NCI-H2227 (cell line): ENCODE measurements around the gene ZNF385A.
"Not testable (repeated sequence)": the region's sequence is repeated elsewhere in the genome, so short reads cannot be mapped to it uniquely, and the experiment has no call there.

Experiments
- DNase-seq: peaks from one replicate; lab custom pipeline; 2025; ENCODE audit not compliant: unreplicated experiment; lab: John Stamatoyannopoulos, UW

Gene ZNF385A

GRCh38 chr12:54357506-54358190 lies 26.9 kb downstream of the ZNF385A start:
- no peak for DNase-seq

GRCh38 chr12:54356951-54357356 lies 27.6 kb downstream of the ZNF385A start:
- peak; percentile 58 for DNase-seq

GRCh38 chr12:54356228-54356627 lies 28.3 kb downstream of the ZNF385A start:
- no peak for DNase-seq

GRCh38 chr12:54355104-54355815 lies 29.3 kb downstream of the ZNF385A start:
- no peak for DNase-seq

- DNase-seq = not testable (repeated sequence)
These were observed 30.3 kb downstream of the ZNF385A start for GRCh38 chr12:54354271-54354670.

GRCh38 chr12:54352891-54353874 lies 31.4 kb downstream of the ZNF385A start:
- DNase-seq = peak; percentile 69

GRCh38 chr12:54352022-54352531 lies 32.5 kb downstream of the ZNF385A start:
- DNase-seq = peak; percentile 88

GRCh38 chr12:54351341-54351740 lies 33.2 kb downstream of the ZNF385A start:
- DNase-seq = no peak

- DNase-seq = no peak
These were observed 33.8 kb downstream of the ZNF385A start for GRCh38 chr12:54350743-54351142.

- no peak for DNase-seq
These were observed 34.9 kb downstream of the ZNF385A start for GRCh38 chr12:54349679-54350078.

GRCh38 chr12:54349036-54349435 lies 35.5 kb downstream of the ZNF385A start:
- no peak for DNase-seq

GRCh38 chr12:54341378-54342300 lies 42.9 kb downstream of the ZNF385A start:
- DNase-seq = peak; percentile 47

GRCh38 chr12:54340846-54341245 lies 43.7 kb downstream of the ZNF385A start:
- no peak for DNase-seq

- DNase-seq = no peak
These were observed 45.7 kb downstream of the ZNF385A start for GRCh38 chr12:54338698-54339296.

- no peak for DNase-seq
These were observed 46.5 kb downstream of the ZNF385A start for GRCh38 chr12:54337854-54338650.

- peak; percentile 16 for DNase-seq
These were observed 47.2 kb downstream of the ZNF385A start for GRCh38 chr12:54337280-54337842.

- no peak for DNase-seq
These were observed 51.0 kb downstream of the ZNF385A start for GRCh38 chr12:54333420-54334034.

GRCh38 chr12:54331461-54331860 lies 53.1 kb downstream of the ZNF385A start:
- DNase-seq = no peak
